Heart left ventricle (tissue), 13 donors: ENCODE measurements around the gene CSTF2T.

Source experiments
- POLR2A ChIP-seq, 2 donors: fragments of 450-650 bp; IDR thresholded peaks; one replicate each; pipeline ENCODE4 v1.6.1; 2017; ENCODE audit warnings: antibody characterized with exemption in 2 of 2, mild to moderate bottlenecking in 2 of 2, moderate library complexity in 2 of 2
- TF ChIP-seq, protein P1 (sequence below), 12 donors: fragments of 200-600 bp; sonication (generic) in 4 of 12; IDR thresholded peaks; one replicate each; pipeline versions ENCODE4 v1.5.0 to v1.8.0; 2018 to 2022; ENCODE audit warnings: antibody characterized with exemption in 12 of 12, mild to moderate bottlenecking in 5 of 12
- donor health status: ischemic (EF 13 %, LVEDD 7.1; RV severe dilation, severe dysfunction).
- donor health status: DM: no; HTN: yes; CAD: no.
- donor health status: DM: no; HTN: no; CAD: no.
- donor health status: ischemic (EF 25% LVEDD 6.9; RV normal size, moderate dysfunction).
- donor health status: ischemic (EF 25% LVEDD 5.7; RV mildly dilated, moderate dysfunction).
- donor health status: ischemic (EF 35%, LVEDD 5.7; RV mildly dilated, moderate dysfunction).
- donor health status: nonischemic (EF 11% LVEDD 7.7; RV severe dilation, severe dysfunction).
- donor health status: DM: yes; HTN: yes; CAD: no.
- donor health status: PGD.
- donor health status: ischemic (EF 29% LVEDD 5.4; RV normal size, mild dysfunction).
- donor health status: nonischemic (EF 23%, LVEDD 6.1; RV moderate dilation, normal function).

DNA sequence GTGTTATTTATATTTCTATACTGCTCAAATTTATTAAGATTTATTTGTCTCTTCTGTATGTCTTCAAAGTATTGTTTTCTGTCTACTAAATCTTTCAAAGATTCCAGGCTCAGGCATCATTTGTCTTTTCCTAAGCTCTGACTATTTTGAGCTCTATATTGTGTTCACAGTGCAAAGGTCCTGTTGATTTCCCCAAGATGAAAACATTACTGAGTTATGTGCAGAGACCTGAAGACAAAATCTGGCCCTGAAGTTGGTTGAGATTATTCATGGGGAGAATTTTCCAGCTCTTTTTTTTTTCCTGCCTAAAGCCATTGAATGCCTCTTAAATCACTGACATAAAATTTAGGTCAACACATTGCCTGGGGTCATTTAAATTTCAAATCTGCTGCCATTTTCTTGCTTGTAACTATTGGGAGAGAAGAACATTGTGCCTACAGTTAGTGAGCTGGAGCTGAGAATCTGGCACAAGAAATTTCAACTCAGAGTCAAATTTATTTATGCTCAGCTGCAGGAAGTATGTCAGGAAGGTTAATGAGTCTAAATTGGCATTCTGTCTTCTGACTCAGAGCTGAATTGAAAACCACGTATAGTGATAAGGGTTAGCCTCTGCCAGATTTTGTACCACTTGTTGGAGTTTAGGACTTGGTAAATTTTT, 31.6 kb downstream of the CSTF2T start:
- TF ChIP-seq, protein P1, sequence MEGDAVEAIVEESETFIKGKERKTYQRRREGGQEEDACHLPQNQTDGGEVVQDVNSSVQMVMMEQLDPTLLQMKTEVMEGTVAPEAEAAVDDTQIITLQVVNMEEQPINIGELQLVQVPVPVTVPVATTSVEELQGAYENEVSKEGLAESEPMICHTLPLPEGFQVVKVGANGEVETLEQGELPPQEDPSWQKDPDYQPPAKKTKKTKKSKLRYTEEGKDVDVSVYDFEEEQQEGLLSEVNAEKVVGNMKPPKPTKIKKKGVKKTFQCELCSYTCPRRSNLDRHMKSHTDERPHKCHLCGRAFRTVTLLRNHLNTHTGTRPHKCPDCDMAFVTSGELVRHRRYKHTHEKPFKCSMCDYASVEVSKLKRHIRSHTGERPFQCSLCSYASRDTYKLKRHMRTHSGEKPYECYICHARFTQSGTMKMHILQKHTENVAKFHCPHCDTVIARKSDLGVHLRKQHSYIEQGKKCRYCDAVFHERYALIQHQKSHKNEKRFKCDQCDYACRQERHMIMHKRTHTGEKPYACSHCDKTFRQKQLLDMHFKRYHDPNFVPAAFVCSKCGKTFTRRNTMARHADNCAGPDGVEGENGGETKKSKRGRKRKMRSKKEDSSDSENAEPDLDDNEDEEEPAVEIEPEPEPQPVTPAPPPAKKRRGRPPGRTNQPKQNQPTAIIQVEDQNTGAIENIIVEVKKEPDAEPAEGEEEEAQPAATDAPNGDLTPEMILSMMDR (IDR thresholded peaks at IDR 0.05) = no peak
- no peak for TF ChIP-seq POLR2A (IDR thresholded peaks at IDR 0.05)
